NT2/D1 (cell line): ENCODE results near the gene ITPR2.
"Not testable (repeated sequence)": the region's sequence is repeated elsewhere in the genome, so short reads cannot be mapped to it uniquely, and the experiment has no call there.

ENCODE experiments used
- SUZ12 ChIP-seq: IDR thresholded peaks from 2 replicates; pipeline ENCODE4 v1.6.1; 2011; ENCODE audit not compliant: insufficient read length, insufficient read depth; ENCODE audit errors: extremely low read depth
- YY1 ChIP-seq: IDR thresholded peaks from 2 replicates; pipeline ENCODE4 v1.6.1; 2011; ENCODE audit not compliant: insufficient read length, insufficient read depth
- ZNF274 ChIP-seq: IDR thresholded peaks from 2 replicates; pipeline ENCODE4 v1.6.1; 2011; ENCODE audit warnings: mild to moderate bottlenecking, low read depth, low read length

DNA sequence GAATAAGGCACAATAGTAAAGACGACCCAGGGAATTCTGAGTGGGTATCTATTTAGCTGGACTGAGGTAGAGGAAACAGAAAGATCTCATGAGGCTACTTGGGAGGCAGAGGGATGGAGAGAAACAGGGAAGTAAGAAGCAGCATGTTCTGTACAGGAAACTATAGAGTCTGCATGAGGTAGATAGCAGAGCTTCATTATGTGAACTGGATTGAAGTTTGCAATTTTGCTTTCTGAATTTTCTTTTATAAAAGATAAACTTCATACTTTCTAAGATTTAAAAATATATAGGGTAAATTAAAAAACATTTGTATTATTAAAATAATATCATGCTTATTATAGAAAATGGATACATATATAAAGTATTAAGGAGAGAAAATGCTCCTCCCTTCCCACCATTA is 399.3 kb downstream of the ITPR2 start:
- TF ChIP-seq ZNF274, SUZ12, YY1: not testable (repeated sequence)
